Muscle layer of duodenum (tissue), 2 donors: ENCODE data around the gene SYT9.

Experiments
- H3K27ac ChIP-seq: one replicate; pipeline ENCODE4 v1.7.0; 2013; ENCODE audit warnings: mild to moderate bottlenecking, low read length
- H3K27me3 ChIP-seq: one replicate; pipeline ENCODE4 v1.7.0; 2013; ENCODE audit warnings: low read depth, mild to moderate bottlenecking, control low read depth, low read length
- H3K36me3 ChIP-seq, 2 donors: one replicate each; pipeline ENCODE4 v1.7.0; 2013; ENCODE audit warnings: low read length in 2 of 2, control low read depth in 1 of 2, mild to moderate bottlenecking in 1 of 2; ENCODE audit not compliant: insufficient read depth in 2 of 2, control insufficient read depth in 1 of 2
- H3K4me1 ChIP-seq, 2 donors: one replicate each; pipeline ENCODE4 v1.7.0; 2013; ENCODE audit warnings: low read length in 2 of 2, mild to moderate bottlenecking in 2 of 2, control low read depth in 1 of 2, moderate library complexity in 1 of 2; ENCODE audit not compliant: insufficient read depth in 2 of 2, control insufficient read depth in 1 of 2
- H3K4me3 ChIP-seq, 2 donors: one replicate each; pipeline ENCODE4 v1.7.0; 2013; ENCODE audit warnings: low read length in 2 of 2, low read depth in 1 of 2, mild to moderate bottlenecking in 1 of 2
- H3K9me3 ChIP-seq, 2 donors: one replicate each; pipeline ENCODE4 v1.7.0; 2013; ENCODE audit warnings: low read length in 2 of 2, control low read depth in 1 of 2, mild to moderate bottlenecking in 1 of 2; ENCODE audit not compliant: control insufficient read depth in 1 of 2
- donor health status: healthy.

SYT9 gene

DNA sequence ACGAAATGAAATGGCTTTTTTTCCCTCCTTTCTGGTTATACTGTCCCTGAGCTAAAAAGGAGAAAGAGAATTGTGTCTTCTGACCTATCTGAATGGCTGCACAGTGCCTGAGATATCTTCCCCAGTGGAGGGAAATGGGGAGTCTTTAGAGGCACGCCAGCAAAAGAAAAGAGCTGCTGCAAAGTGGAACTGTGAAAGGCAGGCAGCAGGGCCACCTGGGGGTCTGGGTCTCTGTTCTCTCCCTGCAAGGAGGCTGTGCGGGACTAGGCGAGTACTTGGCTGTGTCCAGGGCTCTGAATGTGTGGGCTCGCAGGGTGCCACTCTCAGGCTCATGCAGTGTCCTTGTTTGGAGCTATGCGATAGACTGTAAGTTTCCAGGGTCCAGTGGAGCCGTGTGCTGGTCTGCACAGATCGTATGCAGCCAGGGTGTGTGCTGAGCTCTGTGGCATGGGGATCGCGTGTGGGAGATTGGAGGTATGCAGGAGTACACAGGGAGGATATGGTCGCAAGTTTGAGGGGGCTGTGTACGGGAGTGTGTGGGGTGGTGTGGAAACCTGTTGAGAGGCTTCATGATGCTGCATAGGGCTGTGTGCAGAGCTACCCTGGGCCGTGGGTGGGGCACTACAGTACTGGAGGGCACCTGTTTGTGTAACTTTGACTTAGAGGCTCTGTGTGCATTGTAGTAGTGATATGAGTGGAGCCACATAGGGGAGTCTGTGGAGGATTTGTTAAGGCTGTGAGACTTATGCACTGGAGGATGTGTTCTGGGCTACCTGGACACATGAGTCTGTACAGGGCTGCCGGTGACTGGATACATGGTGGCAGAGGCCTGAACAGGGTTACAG is 163.5 kb downstream of the SYT9 start:
- Histone ChIP-seq H3K36me3 (no peaks in the 10 kb centered on the region), H3K4me1 (no peaks in the 10 kb centered on the region), H3K27me3 (no peaks in the 10 kb centered on the region), H3K27ac (no peak overlapping the region), H3K4me3 (no peak overlapping the region), H3K9me3 (no peaks in the 10 kb centered on the region)

DNA sequence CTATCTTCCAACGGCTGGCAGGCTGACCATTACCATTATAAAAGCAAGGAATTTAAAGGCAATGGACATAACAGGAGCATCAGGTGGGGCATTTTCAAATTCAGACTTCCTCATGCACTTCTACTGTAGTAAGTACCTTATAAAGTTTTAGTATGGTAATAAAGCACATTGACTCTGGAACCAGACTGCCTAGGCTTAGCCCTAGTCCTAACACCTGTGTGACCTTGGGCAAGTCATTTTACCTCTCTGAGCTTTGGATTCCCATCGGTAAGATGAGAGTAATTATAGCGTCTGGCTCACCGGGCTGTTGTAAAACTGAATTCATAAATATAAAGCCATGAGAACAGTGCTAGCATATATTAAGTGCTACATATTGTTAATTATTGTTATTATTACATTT is 164.4 kb downstream of the SYT9 start:
- Histone ChIP-seq H3K36me3 (no peaks in the 10 kb centered on the region), H3K27ac (no peak overlapping the region), H3K4me3 (no peak overlapping the region), H3K9me3 (no peaks in the 10 kb centered on the region), H3K4me1 (no peaks in the 10 kb centered on the region), H3K27me3 (no peaks in the 10 kb centered on the region)

- Histone ChIP-seq H3K27ac (no peak overlapping the region), H3K4me3 (no peak overlapping the region), H3K27me3 (no peaks in the 10 kb centered on the region), H3K9me3 (no peaks in the 10 kb centered on the region), H3K4me1 (no peaks in the 10 kb centered on the region), H3K36me3 (no peaks in the 10 kb centered on the region)
Observed at GRCh38 chr11:7417328-7417727, 165.6 kb downstream of the SYT9 start.

- Histone ChIP-seq H3K4me1 (no peaks in the 10 kb centered on the region), H3K36me3 (no peaks in the 10 kb centered on the region), H3K27ac (no peak overlapping the region), H3K4me3 (no peak overlapping the region), H3K9me3 (no peaks in the 10 kb centered on the region), H3K27me3 (no peaks in the 10 kb centered on the region)
Observed at GRCh38 chr11:7418061-7418460, 166.4 kb downstream of the SYT9 start.

GRCh38 chr11:7418906-7419305 is 167.2 kb downstream of the SYT9 start:
- Histone ChIP-seq H3K27ac (no peak overlapping the region), H3K4me3 (no peak overlapping the region), H3K27me3 (no peaks in the 10 kb centered on the region)

GRCh38 chr11:7421136-7421535 is 169.4 kb downstream of the SYT9 start:
- no peaks in the 10 kb centered on the region for H3K36me3 ChIP-seq

More at GRCh38 chr11:7418906-7419305, 167.2 kb downstream of the SYT9 start:
- Histone ChIP-seq H3K4me1 (no peaks in the 10 kb centered on the region), H3K36me3 (no peaks in the 10 kb centered on the region), H3K9me3 (no peaks in the 10 kb centered on the region)

GRCh38 chr11:7422544-7423331 is 171.0 kb downstream of the SYT9 start:
- H3K4me3 ChIP-seq: no peak overlapping the region
- H3K27me3 ChIP-seq: no peaks in the 10 kb centered on the region
- no peaks in the 10 kb centered on the region for H3K9me3 ChIP-seq
- no peaks in the 10 kb centered on the region for H3K36me3 ChIP-seq
- H3K4me1 ChIP-seq: no peaks in the 10 kb centered on the region
- no peak overlapping the region for H3K27ac ChIP-seq

More at GRCh38 chr11:7421136-7421535, 169.4 kb downstream of the SYT9 start:
- no peaks in the 10 kb centered on the region for H3K4me1 ChIP-seq
- H3K4me3 ChIP-seq: no peak overlapping the region
- H3K27ac ChIP-seq: no peak overlapping the region
- H3K9me3 ChIP-seq: no peaks in the 10 kb centered on the region
- no peaks in the 10 kb centered on the region for H3K27me3 ChIP-seq

GRCh38 chr11:7423946-7424345 is 172.2 kb downstream of the SYT9 start:
- Histone ChIP-seq H3K36me3 (no peaks in the 10 kb centered on the region), H3K27me3 (no peaks in the 10 kb centered on the region), H3K27ac (no peak overlapping the region), H3K4me3 (no peak overlapping the region), H3K9me3 (no peaks in the 10 kb centered on the region), H3K4me1 (no peaks in the 10 kb centered on the region)

DNA sequence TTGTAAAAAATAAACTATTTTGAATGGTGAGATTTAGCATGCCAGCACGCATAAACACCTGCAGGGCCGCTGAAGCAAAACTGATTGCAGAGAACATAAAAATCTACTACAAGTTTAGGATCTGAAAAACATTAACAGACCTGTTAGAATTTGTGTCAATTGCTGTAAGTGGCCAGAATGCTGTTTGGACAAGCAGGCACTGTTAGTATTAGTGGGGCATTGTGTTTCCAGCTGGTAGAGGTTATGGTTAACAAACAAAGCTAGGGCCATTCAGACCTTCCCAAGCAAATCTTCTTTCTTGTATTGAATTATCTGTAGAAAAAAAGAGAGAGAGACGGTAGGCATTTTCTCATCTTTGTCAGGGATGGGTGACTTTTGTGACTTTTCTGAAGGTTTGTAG is 176.0 kb downstream of the SYT9 start:
- H3K9me3 ChIP-seq: no peaks in the 10 kb centered on the region
- H3K36me3 ChIP-seq: no peaks in the 10 kb centered on the region
- no peak overlapping the region for H3K4me3 ChIP-seq

DNA sequence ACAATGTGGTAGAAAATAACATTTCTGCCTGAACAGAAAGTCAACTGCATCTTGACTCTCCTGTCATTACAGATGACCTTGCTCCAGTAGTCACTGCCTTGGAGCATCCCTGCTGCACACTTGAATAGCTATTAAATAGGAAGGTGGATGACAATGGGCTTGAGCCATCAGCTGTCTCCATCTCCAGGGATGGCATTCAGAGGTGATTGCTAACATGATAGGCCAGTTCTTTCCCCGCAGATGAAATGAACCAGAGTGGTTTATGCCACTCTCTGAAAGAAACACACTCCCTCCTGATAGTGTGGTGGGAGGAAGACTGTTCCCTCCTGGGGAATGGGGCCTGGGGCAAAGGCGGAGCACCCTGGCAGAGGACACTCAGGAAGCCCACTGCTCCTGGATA is 176.5 kb downstream of the SYT9 start:
- Histone ChIP-seq H3K4me3 (no peak overlapping the region), H3K27ac (no peak overlapping the region), H3K9me3 (no peaks in the 10 kb centered on the region), H3K27me3 (no peaks in the 10 kb centered on the region), H3K4me1 (no peaks in the 10 kb centered on the region), H3K36me3 (no peaks in the 10 kb centered on the region)

More for the DNA sequence above, 176.0 kb downstream of the SYT9 start:
- no peaks in the 10 kb centered on the region for H3K4me1 ChIP-seq
- no peaks in the 10 kb centered on the region for H3K27me3 ChIP-seq
- no peak overlapping the region for H3K27ac ChIP-seq

- no peaks in the 10 kb centered on the region for H3K4me1 ChIP-seq
- H3K9me3 ChIP-seq: no peaks in the 10 kb centered on the region
- H3K27me3 ChIP-seq: no peaks in the 10 kb centered on the region
- no peak overlapping the region for H3K4me3 ChIP-seq
- H3K27ac ChIP-seq: no peak overlapping the region
- no peaks in the 10 kb centered on the region for H3K36me3 ChIP-seq
Observed at GRCh38 chr11:7430496-7430895, 178.8 kb downstream of the SYT9 start.
